CD4-positive, alpha-beta T cell treated with Interleukin-1 beta for 1 hour (primary cell): ENCODE results near the gene MSI2.

ENCODE experiments used
- DNase-seq, 2 donors: peaks; one replicate each; pipeline ENCODE4 v3.0.0-alpha.2; 2020 to 2022

Gene MSI2

DNA sequence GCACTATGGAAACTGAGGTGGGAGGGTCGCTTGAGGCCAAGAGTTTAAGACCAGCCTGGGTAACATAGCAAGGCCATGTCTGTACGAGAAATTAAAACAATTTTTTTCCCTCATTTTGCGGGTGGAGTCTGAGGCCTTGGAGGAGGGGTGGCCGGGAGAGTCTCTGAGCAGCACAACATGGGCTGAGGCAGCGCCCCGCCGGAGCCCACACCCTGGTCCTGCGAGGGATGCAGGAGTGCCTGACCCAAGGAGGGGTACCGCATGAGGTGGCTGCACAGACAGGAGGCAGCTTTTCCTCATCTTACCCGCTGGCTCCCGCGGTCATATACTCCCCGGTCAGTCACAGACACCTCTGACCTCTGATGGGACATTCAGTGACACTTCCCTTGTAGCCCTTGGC is 67.7 kb downstream of the MSI2 start:
- DNase-seq: no peak

DNA sequence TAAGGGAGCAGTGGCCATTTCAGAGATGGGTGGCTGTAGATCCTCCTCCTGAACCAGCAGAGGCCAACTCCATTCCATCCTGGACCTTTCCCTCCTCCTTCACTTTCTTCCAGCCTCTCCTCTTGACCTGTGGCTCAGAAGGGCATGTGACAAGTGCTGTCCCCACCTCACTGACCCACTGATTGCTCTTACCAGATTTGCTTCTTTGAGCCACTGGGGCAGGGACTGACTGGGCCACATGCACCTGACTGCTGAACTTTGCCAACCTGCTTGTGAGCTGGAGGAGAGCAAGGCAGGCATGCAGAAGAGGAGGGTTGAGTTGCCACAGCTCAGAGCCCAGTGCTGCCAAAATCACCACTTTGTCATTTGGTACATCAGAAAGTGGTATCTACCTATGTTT is 68.3 kb downstream of the MSI2 start:
- no peak for DNase-seq

DNA sequence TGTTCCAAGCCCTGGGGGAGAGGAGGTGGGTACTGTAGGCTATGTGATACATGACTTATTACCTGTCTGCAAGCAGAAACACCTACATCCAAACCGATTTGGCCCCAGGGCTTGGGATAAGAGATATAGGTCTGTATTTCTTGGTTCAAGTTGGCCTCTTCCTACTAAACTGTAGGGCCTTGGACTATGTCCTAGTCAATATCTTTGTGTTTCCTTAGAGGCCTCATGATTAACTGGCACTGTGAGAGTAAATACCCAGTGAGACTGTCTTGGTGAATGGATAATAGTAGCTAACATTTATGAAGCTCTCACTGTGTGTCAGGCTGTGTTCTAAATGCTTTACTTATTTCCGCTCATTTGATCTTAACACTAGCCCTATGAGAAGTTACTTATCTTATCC is 70.0 kb downstream of the MSI2 start:
- no peak for DNase-seq

DNA sequence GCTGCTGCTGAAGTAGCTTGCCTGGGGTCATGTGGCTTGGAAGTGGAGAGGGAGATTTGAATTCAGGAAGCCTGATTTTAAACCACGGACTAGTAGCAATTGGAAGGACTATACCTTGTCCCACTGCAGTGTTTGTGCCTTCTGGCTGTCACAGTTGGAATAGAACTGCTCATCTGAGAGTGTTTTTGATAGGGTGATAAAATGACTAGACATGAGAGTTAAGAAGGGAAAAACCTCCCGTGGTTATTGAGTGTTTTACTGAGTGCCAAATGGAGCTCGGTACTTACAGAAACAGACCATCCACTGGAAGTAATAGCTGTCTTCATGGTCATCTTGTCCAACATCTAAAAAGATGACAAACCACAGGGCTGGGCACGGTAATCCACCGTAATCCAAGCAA is 70.4 kb downstream of the MSI2 start:
- no peak for DNase-seq

DNA sequence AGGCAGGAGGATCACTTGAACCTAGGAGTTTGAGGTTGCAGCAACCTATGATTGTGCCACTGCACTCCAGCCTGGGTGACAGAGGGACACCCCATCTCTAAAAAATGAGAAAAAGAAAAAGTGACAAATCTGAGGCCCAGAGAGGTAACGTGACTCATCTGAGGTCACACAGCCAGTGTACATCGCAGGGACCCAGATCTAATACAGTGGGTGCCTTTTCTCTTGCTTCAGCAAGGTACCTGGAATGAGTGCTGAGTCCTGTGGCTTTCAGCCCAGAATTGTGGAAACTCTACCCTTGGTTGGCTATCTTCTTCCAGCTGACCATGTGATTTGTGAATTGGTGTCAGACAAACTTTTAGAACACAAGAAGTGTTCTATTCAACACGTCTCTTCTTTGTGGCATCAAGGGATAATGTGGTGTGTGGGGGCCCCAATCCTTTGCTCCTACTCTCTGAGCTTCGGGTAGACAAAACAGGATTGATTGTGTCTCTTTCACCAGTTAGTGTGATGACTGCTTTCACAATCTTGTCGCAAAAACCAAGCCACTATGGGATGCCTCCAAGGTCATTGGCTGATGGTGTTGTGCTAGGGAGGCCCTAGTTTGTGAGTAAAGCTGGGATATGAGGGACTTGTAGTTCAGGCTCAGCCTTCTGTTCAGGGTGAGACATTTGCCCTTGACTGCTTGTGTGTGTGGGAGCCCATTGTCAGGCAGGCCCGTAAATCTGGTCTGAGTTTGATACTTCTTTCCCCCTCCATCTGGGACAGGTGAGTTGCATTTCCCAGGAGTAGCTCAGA is 71.0 kb downstream of the MSI2 start:
- no peak for DNase-seq

DNA sequence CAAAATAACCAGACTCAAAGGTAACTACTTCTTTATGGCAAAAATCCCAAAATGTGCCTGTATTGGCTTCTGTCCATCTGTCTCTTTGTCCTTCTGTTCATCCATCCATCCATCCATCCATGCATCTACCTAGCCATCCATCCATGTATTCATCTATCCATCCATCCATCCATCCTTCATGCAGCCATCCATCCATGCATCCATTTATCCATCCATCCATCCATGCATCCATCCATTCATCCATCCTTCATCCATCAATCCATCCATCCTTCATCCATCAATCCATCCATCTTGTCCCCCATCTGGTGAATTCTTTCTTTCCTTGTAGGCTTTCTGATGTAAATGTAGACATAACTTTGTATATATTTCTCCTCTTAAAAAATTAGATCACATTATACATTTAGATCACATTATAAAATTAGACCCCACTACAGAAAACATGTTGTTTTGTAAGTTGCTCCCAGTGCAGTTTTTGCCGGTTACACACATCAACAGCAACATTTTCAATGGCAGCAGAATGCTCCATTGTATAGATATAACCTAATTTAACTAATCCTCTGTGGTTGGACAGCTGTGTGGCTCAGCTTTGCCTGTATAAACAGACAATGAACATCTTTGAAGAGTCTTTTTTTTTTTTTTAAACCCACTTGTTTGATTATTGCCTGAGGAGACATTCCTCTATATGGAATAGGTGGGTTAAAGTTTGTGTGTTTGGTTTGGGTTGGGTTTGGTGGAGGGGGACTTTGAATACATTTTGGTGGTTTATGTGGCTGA is 72.0 kb downstream of the MSI2 start:
- no peak for DNase-seq

DNA sequence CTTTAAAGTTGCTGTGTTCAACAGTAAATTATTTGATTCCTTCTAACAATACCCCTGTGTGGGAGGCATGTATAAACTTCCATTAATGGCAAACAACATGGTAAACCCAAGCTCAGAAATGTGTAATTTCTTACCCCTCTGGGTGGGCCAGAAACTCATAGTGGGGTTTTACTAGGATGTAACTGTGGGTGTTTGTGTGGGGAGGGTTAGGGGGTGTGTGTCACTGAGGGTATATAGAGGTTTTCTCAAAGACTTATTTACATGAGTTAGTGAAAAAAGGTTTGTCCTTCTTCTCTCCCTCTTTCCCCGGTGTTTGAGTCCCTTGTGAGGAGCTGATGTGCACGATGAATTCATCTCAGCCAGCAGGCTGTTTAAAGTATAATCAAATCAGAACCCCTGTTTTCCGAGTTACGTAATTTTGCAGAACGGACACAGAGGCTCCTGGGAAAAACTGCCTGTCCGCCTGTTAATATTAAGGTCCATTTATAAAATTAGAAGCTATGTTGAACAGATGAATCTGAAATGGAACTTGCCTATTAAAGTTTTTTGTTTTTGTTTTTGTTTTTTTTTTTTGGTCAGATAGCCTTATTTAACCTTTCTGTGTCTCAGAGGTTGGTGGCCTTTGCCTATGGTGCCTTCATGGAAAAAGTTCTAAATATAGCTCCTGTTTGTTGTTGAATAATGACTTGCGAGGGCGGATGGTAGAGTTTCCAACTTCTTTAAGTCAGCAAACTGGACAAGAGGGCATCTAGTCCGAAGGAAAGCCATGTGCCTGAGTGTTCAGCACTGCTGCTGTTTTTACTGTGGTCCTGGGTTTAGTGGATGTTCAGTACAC is 73.3 kb downstream of the MSI2 start:
- no peak for DNase-seq

DNA sequence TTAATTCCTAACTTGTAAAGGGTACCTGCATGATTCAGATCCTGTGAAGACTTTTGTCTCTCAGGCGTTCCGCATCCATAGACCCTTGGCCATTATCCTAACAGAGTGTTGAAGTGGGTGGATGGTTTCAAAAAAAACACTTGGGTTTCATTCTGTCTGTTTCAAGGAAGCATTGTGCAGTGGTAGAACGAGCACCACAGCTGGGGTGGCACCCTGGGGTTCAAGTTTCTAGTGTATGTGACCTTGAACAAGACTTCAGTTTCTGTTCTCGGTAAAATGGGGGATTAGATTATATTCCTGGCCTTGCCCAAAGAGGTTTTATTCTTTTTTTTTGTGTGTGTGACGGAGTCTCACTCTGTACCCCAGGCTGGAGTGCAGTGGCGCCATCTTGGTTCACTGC is 74.3 kb downstream of the MSI2 start:
- no peak for DNase-seq

DNA sequence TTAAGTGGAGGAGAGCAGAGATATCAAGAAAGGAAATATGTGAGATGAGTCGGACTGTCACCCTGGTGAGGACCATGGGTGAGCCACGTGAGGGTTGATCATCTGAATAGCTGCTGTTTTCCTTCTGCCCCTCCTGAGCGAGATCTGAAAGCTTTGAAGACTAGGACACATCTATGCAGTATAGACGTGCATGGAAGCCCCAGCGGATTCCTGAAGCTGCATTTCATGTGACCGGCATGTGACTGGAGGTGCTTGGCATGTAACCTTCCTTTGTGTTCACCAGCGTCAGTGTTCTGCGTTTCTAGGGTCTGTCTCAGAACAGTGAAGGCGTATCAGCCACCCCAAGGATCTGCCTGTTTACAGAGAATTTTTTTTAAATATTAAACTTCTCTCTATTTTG is 75.1 kb downstream of the MSI2 start:
- no peak for DNase-seq

DNA sequence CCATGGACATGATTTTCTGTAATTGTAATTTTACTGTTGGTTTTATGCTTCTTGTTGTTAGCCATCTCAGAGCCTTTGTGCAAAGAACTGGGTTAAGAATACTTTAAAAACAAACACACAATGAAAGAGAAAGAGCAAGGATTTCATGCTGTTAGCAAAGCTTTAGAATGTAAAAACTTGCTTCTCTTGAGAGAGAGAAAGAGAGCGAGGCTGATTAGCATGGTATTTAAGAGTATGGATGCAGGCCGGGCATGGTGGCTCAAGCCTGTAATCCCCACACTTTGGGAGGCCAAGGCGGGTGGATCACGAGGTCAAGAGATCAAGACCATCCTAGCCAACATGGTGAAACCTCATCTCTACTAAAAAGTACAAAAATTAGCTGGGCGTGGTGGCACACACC is 76.2 kb downstream of the MSI2 start:
- no peak for DNase-seq

DNA sequence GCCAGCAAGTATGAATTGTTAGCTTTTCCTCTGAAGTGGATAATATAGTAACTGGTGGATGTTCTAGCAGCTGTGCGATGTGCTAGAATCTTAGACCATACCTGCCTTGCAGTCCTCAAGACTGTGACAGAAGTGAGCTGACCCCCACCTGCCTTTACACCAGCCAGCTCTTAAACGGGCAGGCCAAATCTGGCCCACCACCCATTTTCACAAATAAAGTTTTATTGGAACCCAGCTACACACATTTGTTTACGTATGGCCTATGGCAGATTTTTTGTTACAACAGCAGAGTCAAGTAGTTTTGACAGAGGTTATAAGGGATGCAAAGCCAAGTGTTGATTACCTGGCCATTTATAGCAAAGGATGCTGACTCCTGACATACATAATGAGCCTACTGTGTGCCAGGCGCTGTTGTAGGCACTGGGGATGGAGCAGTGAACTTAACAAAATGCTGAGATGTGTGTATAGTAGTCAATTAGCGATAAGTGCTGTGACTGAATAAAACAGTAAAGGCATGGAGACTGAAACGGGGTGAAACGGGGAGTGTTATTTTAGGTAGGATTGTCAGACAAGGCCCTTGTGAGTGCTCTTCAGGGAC is 79.0 kb downstream of the MSI2 start:
- no peak for DNase-seq

DNA sequence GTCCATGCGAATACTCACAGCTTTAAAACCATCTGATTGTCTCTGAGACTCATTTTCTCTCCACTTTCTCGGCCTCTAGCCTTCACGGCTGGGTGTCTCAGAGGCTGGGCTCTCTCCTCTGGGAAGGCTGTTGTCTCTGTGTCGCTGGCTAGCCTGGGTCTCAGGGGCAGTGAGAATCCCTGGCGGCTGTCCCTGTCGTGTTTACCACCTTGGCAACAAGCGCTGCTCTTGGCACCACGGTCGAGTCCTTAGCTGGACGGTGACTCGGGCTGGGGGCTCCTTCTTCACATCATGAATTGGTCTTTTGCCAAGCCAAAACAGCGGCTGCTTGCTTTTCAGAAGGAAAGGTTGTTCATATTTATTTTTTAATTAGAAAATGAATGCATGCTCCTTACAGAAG is 81.1 kb downstream of the MSI2 start:
- no peak for DNase-seq

DNA sequence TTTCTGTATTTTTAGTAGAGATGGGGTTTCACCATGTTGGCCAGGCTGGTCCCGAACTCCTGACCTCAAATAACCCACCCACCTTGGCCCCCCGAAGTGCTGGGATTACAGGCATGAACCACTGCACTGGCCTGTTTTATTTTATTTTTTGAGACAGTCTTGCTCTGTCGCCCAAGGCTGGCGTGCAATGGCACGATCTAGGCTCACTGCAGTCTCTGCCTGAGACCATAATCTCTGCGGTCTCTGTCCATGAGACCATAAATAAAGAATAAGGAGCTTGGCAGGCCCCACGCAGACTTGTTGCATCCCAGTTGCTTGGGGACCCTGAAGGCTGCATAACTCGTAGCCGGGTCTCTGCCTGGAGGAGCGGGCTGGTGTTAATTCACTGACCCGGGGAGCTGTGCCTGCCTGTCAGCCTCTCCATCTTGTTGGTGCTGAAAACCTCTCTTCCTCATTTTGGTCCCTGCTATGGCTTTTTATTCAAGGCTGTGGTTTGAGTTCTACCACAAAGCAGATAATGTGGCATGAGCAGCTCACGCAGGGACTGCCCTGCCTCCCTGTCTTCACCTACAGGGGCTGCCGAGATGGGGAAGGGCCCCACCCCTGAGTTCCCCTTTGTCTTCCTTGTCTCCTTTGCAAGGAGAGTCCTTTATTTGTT is 82.1 kb downstream of the MSI2 start:
- no peak for DNase-seq

DNA sequence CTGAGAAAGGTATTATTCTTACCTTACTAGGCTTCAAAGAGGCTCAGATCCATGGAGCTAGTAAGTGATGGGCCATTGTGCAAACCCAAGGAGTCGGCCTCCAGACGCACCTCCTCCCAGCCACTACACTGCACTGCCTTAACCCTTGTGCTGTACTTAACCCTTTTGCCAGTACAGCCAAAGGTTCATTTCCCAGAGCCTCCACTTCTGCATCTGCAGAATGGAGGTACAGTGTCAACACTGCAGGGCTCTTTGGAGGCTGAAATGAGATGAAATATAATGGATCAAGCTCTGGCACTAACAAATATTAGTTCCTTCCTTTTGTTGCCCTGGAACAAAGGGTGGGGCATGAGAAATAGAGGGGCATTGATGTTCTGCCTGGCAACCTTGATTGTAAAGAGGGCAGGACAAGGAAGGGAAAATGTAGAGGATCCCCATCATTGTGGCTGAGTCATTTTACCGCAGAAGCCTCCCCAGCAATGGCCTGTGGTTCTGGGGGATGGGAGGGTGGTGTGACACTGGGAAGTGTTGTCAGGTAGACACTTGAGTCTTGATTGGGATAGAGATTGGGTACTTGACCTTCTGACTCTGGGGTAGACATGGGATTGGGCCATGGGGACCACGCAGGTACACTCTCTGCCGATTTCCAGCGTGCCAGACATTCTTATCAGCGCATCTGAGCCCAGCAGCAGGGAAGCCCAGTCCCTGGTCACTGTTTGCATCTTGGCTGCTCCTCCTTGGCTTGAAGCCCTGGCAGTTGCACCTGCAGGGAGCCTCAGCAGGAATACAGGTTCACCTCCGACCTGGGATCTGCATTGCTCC is 84.0 kb downstream of the MSI2 start:
- no peak for DNase-seq

DNA sequence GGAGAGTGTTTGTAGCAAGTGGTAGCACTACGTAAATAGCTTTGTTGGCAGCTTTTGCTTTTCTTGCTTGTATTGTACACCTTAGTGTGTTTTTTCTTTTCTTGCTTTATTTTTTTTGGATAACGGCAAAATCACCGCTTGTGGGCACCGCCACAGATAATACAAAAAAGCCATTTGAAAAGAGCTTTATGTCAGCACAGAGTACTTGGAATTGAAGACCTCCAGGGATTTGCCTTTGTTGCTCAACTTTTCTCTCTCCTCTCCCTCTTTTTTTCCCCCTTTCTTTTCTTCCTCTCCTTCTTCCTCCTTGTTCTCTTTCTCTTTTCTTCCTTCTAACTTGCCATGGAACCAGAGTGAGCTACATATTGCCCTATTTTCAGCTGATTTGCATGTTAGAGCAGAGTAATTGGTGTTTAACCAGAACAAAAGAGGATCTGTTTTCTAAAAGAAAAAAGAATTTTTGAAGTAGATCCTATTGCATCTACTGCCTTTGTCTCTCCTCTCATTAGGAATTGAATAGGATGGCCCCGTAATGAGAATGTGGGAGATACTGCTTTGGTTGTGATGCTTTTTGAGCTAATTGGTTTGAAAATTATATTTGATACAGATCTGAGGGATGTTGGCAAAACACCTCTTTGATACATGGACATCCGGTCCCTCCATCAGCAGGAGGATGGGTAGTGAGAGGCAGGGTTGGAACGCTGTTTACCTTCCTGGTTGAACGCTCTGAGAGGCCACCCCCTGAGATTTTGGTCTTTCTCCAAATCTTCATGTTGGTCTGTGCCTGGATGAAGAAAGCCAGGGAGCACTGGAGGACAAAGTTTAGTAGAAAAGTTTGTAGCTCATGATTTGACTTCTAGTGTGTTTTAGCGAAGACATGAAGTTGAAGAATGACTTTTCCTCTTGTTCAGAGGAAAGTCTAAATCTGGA is 85.6 kb downstream of the MSI2 start:
- DNase-seq: no peak

DNA sequence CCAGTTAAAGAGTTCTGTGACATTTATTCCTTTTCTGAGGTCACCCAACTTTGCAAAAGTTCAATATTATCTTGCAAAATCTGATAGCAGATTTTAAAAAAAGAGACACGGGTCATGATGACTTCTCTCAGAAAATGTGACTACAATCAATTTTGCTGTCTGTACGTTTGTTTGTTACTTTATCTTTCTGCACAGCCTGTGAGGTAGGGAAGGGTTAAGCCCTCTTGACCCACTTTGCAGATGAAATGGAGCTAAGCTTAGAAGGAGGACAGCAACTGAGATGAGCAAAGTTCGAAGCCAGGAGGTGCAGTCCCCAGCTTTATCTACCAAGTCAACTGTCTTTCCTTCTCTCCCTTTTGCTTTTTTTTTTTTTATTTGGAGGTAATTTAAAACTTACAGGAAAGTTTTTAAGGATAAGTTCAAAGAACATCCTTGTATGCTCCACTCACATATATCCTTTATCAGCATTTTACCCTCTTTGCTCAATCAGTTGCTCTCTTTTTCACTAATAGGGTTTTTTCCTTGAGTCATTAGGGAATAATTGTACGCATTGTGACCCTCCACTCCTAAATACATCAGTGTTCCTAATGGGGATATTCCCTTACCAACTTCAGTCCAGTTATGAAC is 86.8 kb downstream of the MSI2 start:
- no peak for DNase-seq

DNA sequence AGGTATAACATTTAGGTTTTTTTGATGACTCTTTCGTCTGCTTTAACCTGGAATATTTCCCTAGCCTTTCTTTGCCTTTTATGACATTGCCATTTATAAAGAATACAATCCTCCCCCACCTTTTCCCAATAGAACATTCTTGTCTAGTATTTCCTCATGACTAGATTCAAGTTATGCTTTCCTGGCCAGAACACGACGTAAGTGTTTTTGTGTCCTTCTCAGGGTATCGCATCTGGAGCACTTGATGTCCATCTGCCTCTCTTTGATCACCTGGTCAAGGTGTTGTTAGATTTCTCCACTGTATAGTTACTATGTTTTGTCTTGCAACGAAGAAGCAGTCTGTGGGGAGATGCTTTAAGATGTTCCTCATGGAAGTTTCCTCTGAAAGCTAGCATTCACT is 87.4 kb downstream of the MSI2 start:
- DNase-seq: no peak

DNA sequence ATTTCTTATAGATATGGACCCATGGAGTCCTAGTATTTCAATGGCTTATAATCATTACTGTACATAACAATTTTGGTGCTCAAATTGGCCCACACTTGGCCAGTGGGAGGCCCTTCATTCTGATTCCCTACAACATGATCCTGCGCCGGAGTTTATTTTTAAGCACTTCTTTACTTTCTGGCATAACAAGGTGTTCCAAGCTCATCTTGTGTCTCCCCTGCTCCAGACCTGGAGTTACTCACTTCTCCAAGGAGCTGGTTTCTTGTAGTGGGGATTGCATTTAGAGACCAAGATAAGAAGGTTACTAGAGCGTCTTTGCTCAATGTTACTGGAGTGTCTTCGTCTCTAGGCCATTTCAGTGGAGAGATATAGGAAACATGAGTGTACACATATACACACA is 87.9 kb downstream of the MSI2 start:
- DNase-seq: no peak

DNA sequence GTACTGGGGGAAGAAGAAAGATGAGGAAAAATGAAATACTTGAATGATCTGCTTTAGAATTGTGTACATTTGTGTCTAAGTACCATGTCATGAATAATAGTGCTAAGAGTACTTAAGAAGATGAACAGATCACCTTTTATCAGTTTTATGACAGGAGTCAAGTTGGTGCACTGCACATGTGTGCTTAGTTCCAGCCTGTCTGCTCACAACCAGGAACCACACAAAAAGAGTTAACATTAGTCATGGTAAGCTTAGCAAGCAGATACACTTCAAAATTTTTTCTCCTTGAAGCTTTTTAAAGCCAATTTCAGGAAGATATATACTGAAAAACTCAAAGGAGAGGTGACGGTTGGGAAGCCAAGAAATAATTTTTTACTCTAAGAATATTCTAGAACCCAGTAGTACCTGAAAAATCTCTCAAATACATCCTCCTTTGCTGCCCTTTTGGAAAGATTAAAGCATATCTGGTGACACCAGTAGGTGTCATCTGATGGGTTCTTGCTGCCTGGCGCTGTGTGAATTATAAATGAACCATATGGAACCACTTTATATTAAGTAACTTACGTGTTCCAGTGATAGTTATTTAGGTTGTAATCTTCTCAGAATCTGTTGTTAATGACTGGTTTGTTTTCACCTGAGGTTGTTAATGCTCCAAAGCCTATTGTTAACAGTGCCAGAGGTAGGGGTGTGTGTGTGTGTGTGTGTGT is 93.4 kb downstream of the MSI2 start:
- no peak for DNase-seq
